Ishikawa (cell line): ENCODE results near the gene NDUFV1.

Source experiments
- CEBPB ChIP-seq: IDR thresholded peaks from 2 replicates; pipeline ENCODE4 v1.6.1; 2012
- CREB1 ChIP-seq: IDR thresholded peaks from 2 replicates; pipeline ENCODE4 v1.6.1; 2012; ENCODE audit warnings: low read depth
- EGR1 ChIP-seq: IDR thresholded peaks from 2 replicates; pipeline ENCODE4 v1.6.1; 2012
- EP300 ChIP-seq: IDR thresholded peaks from 2 replicates; pipeline ENCODE4 v1.6.1; 2012; ENCODE audit warnings: borderline replicate concordance
- FOXM1 ChIP-seq: IDR thresholded peaks from 2 replicates; pipeline ENCODE4 v1.6.1; 2012; ENCODE audit warnings: low read depth, borderline replicate concordance
- MAX ChIP-seq: IDR thresholded peaks from 2 replicates; pipeline ENCODE4 v1.6.1; 2012
- NFIC ChIP-seq: IDR thresholded peaks from 2 replicates; pipeline ENCODE4 v1.6.1; 2012
- RAD21 ChIP-seq: IDR thresholded peaks from 2 replicates; pipeline ENCODE4 v1.6.1; 2012; ENCODE audit warnings: low read depth
- REST ChIP-seq: IDR thresholded peaks from 2 replicates; pipeline ENCODE4 v1.6.1; 2012; ENCODE audit warnings: low read depth, mild to moderate bottlenecking
- TAF1 ChIP-seq: IDR thresholded peaks from 2 replicates; pipeline ENCODE4 v1.6.1; 2012; ENCODE audit warnings: low read depth, mild to moderate bottlenecking
- TCF12 ChIP-seq: IDR thresholded peaks from 2 replicates; pipeline ENCODE4 v1.6.1; 2012; ENCODE audit warnings: low read depth
- TEAD4 ChIP-seq: IDR thresholded peaks from 2 replicates; pipeline ENCODE4 v1.6.1; 2012
- USF1 ChIP-seq: IDR thresholded peaks from 2 replicates; pipeline ENCODE4 v1.6.1; 2012
- YY1 ChIP-seq: IDR thresholded peaks from 2 replicates; pipeline ENCODE4 v1.6.1; 2012; ENCODE audit warnings: low read depth
- ZBTB7A ChIP-seq: IDR thresholded peaks from 2 replicates; pipeline ENCODE4 v1.6.1; 2012; ENCODE audit warnings: low read depth

NDUFV1 gene

GRCh38 chr11:67630228-67630942, 23.6 kb downstream of the NDUFV1 start:
- TF ChIP-seq REST (no peak), CEBPB (no peak), RAD21 (peak; percentile 71), YY1 (0 out of 2 replicates have a peak, but pooled peaks have one; percentile 14), NFIC (no peak), TAF1 (peak; percentile 34; the same call in 1 of the 2 replicates), MAX (peak; percentile 58), FOXM1 (no peak), TCF12 (peak; percentile 60), TEAD4 (no peak), EP300 (peak; percentile 34; the same call in 1 of the 2 replicates), USF1 (no peak; the same call in 1 of the 2 replicates), EGR1 (no peak), ZBTB7A (no peak; the same call in none of the 2 replicates), CREB1 (no peak)

- no peak for TF ChIP-seq TCF12
- no peak for TF ChIP-seq ZBTB7A
- no peak for TF ChIP-seq EGR1
- no peak for TF ChIP-seq CREB1
- TF ChIP-seq RAD21, result no peak
- TF ChIP-seq EP300, result no peak
- TF ChIP-seq YY1, result no peak
Observed at GRCh38 chr11:67630943-67631331, 24.2 kb downstream of the NDUFV1 start.

GRCh38 chr11:67631411-67631810, 24.7 kb downstream of the NDUFV1 start:
- TF ChIP-seq TCF12 (no peak), RAD21 (no peak), YY1 (no peak), REST (no peak), TEAD4 (no peak)

- no peak for TF ChIP-seq FOXM1
- TF ChIP-seq YY1, result no peak
- no peak for TF ChIP-seq RAD21
- TF ChIP-seq TCF12, result no peak
- TF ChIP-seq TEAD4, result no peak
- no peak for TF ChIP-seq EGR1
Observed at GRCh38 chr11:67631853-67632174, 25.1 kb downstream of the NDUFV1 start.

- TF ChIP-seq TEAD4 (no peak), NFIC (no peak), CEBPB (no peak), EGR1 (no peak), YY1 (no peak), EP300 (no peak), MAX (no peak), REST (no peak), CREB1 (no peak), TAF1 (no peak), USF1 (no peak), TCF12 (no peak), RAD21 (no peak), FOXM1 (no peak)
Observed at GRCh38 chr11:67632175-67632981, 25.6 kb downstream of the NDUFV1 start.
